DOHH2 (cell line): ENCODE data around the gene THOC2.

Experiments used
- EZH2phosphoT487 ChIP-seq: fragments of 200-600 bp; sonication (generic); IDR thresholded peaks from 2 replicates; pipeline ENCODE4 v1.6.1; 2017; ENCODE audit warnings: borderline replicate concordance, mild to moderate bottlenecking, antibody characterized with exemption, low read length, moderate library complexity, mixed read lengths
- TF ChIP-seq, protein P1 (sequence below): fragments of 200-600 bp; sonication (generic); IDR thresholded peaks from one replicate; pipeline ENCODE4 v1.5.1; 2014; ENCODE audit warnings: antibody characterized with exemption, mild to moderate bottlenecking, low read depth, low read length; ENCODE audit not compliant: poor library complexity, severe bottlenecking

DNA sequence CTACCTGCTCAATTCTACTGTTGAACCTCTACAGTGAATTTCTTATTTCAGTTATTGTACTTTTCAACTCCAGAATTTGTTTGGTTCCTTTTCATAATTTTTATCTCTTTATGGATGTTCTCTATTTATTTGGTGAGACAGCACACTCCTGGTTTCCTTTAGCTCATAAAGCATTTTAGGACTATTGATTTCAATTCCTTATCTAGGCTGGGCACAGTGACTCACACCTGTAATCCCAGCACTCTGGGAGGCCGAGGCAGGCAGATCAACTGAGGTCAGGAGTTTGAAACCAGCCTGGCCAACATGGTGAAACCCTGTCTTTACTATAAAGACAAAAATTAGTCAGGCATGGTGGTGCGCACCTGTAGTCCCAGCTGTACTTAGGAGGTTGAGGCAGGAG lies 57.7 kb downstream of the THOC2 start:
- TF ChIP-seq, protein P1, sequence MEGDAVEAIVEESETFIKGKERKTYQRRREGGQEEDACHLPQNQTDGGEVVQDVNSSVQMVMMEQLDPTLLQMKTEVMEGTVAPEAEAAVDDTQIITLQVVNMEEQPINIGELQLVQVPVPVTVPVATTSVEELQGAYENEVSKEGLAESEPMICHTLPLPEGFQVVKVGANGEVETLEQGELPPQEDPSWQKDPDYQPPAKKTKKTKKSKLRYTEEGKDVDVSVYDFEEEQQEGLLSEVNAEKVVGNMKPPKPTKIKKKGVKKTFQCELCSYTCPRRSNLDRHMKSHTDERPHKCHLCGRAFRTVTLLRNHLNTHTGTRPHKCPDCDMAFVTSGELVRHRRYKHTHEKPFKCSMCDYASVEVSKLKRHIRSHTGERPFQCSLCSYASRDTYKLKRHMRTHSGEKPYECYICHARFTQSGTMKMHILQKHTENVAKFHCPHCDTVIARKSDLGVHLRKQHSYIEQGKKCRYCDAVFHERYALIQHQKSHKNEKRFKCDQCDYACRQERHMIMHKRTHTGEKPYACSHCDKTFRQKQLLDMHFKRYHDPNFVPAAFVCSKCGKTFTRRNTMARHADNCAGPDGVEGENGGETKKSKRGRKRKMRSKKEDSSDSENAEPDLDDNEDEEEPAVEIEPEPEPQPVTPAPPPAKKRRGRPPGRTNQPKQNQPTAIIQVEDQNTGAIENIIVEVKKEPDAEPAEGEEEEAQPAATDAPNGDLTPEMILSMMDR, result no peak
- no peak for TF ChIP-seq EZH2phosphoT487
